Natural killer cell treated with Interleukin-12 subunit alpha and Interleukin-12 subunit beta and Interleukin-15 and Interleukin-18, amount 100 ng/mL, for 72 hours (primary cell): ENCODE measurements around the gene OMA1. TPM values are rescaled to one million over a fixed set of nuclear protein-coding genes. Genes with fewer than 3 reads are reported as not detected.
"Not testable (repeated sequence)": the region's sequence is repeated elsewhere in the genome, so short reads cannot be mapped to it uniquely, and the experiment has no call there.

Source experiments
- ATAC-seq, 2 donors: fragments of 150-1000 bp; cut with Tn5 transposase in 1 of 2; sonication (Bioruptor Pico), chemical (Tn5 transposase) in 1 of 2; 2 replicates each; pipeline ENCODE4 v1.10.0; 2021
- DNase-seq: peaks from one replicate; pipeline ENCODE4 v3.0.0; 2022; ENCODE audit warnings: low spot score
- H3K27ac Mint-ChIP-seq, 2 donors: 1 replicate in 1 of 2; 2 replicates in 1 of 2; pipeline ENCODE4 v1.8.0; 2022; ENCODE audit warnings: mixed read lengths in 2 of 2, mild to moderate bottlenecking in 1 of 2, moderate library complexity in 1 of 2
- H3K27me3 Mint-ChIP-seq, 2 donors: 1 replicate in 1 of 2; 2 replicates in 1 of 2; pipeline ENCODE4 v1.8.0; 2022; ENCODE audit warnings: mixed read lengths in 2 of 2
- H3K36me3 Mint-ChIP-seq: one replicate; pipeline ENCODE4 v1.8.0; 2022; ENCODE audit warnings: mixed read lengths
- H3K4me1 Mint-ChIP-seq, 2 donors: 1 replicate in 1 of 2; 2 replicates in 1 of 2; pipeline ENCODE4 v1.8.0; 2022; ENCODE audit warnings: low read depth in 2 of 2, mixed read lengths in 2 of 2, mild to moderate bottlenecking in 1 of 2
- H3K4me3 Mint-ChIP-seq: one replicate; pipeline ENCODE4 v1.8.0; 2022; ENCODE audit warnings: mixed read lengths
- H3K9me3 Mint-ChIP-seq: 2 replicates; pipeline ENCODE4 v1.8.0; 2022; ENCODE audit warnings: mixed read lengths
- total RNA-seq, 2 donors: library from RNA; stranded (reverse); gene quantifications; one replicate each; pipeline ENCODE4 v1.2.3, GENCODE V29; 2022

Gene OMA1
- total RNA-seq, 2 donors from 2014 or later: 8.7 to 25.9 TPM

DNA sequence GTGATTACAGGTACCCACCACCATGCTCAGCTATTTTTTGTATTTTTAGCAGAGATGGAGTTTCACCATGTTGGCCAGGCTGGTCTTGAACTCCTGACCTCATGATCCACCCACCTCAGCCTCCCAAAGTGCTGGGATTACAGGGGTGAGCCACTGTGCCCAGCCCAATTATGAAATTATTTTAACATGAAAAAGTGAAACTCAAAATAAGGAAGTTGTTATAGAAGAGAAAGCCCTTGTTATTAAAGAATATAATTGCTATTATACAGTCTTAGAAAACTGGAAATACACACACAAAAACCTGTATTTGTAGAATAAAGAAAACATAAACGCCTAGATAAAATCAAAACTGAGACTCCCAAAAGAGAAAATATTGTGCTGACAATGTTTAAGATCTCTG is 14.7 kb downstream of the OMA1 start:
- not testable (repeated sequence) for ATAC-seq, H3K27ac Mint-ChIP-seq, H3K27me3 Mint-ChIP-seq, DNase-seq, H3K9me3 Mint-ChIP-seq, H3K4me3 Mint-ChIP-seq, H3K36me3 Mint-ChIP-seq
- H3K4me1 Mint-ChIP-seq: peaks cover 0 to 18% of the 10 kb centered on the region in 2 donors

DNA sequence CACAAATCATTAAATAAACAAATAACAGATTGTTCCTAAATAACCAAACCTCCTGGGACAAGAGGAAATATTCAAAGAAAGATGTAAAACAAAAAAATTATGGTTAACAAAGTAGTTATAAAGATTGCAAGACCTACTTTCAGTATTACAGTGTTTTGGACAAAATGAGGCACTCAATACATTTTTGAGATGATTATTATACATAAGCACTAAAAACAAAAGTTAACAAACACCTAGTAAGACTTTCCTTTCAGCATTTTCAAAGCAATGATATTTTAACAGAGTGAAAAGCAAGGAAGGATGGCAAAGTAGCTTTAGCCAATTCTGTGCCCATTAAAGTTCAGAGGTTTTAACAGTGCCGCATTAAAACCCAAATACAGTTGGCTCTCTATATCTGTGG is 17.2 kb downstream of the OMA1 start:
- peak overlapping the region; percentile 22 for H3K4me3 Mint-ChIP-seq
- H3K4me1 Mint-ChIP-seq: peaks cover 0 to 23% of the 10 kb centered on the region in 2 donors
- no peaks in the 10 kb centered on the region for H3K27me3 Mint-ChIP-seq
- H3K36me3 Mint-ChIP-seq: peaks cover 8% of the 10 kb centered on the region
- H3K27ac Mint-ChIP-seq: peak overlapping the region in 1 of 2 donors; percentile 33
- ATAC-seq (peak in 1 of 2 donors; percentile 60), DNase-seq (no peak)
- H3K9me3 Mint-ChIP-seq: no peaks in the 10 kb centered on the region

DNA sequence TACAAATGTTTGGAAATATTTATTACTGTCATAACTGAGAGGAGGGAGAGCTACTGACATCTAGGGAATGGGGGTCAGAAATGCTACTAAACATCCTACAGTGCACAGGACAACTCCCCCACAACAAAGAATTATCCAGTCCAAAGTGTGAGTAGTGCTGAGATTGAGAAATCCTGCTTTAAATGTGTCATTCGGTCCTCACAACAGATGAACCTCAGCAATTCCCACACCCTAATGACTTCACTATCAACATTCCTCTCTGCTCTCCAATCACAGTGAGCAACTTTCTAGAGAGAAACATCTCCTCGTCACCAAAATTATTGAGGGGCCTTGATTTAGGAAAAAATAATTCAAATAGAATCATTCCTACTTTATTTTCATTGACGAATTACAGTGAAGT is 18.0 kb downstream of the OMA1 start:
- no peaks in the 10 kb centered on the region for H3K27me3 Mint-ChIP-seq
- H3K4me3 Mint-ChIP-seq: peak overlapping the region; percentile 10
- no peaks in the 10 kb centered on the region for H3K9me3 Mint-ChIP-seq
- DNase-seq (no peak), ATAC-seq (no peak)
- H3K27ac Mint-ChIP-seq: peak overlapping the region in 1 of 2 donors; percentile 33
- H3K36me3 Mint-ChIP-seq: peaks cover 8% of the 10 kb centered on the region
- peaks cover 0 to 26% of the 10 kb centered on the region in 2 donors for H3K4me1 Mint-ChIP-seq

GRCh38 chr1:58524353-58524945 is 22.1 kb downstream of the OMA1 start:
- peak overlapping the region; percentile 48 for H3K4me3 Mint-ChIP-seq
- ATAC-seq: peak; percentile 64 to 93

GRCh38 chr1:58515794-58516401 is 30.6 kb downstream of the OMA1 start:
- no peaks in the 10 kb centered on the region for H3K27me3 Mint-ChIP-seq
- H3K36me3 Mint-ChIP-seq: peaks cover 13% of the 10 kb centered on the region
- H3K4me1 Mint-ChIP-seq: peaks cover 0 to 11% of the 10 kb centered on the region in 2 donors
- ATAC-seq (peak in 1 of 2 donors; percentile 64), DNase-seq (peak; percentile 65)
- H3K27ac Mint-ChIP-seq: peak overlapping the region; percentile 42 to 55
- no peak overlapping the region for H3K4me3 Mint-ChIP-seq
- H3K9me3 Mint-ChIP-seq: no peaks in the 10 kb centered on the region

More at GRCh38 chr1:58524353-58524945, 22.1 kb downstream of the OMA1 start:
- no peaks in the 10 kb centered on the region for H3K9me3 Mint-ChIP-seq
- peaks cover 0 to 21% of the 10 kb centered on the region in 2 donors for H3K4me1 Mint-ChIP-seq
- no peak for DNase-seq
- no peaks in the 10 kb centered on the region for H3K27me3 Mint-ChIP-seq
- peak overlapping the region in 1 of 2 donors; percentile 61 for H3K27ac Mint-ChIP-seq
- peaks cover 10% of the 10 kb centered on the region for H3K36me3 Mint-ChIP-seq

GRCh38 chr1:58513956-58514355 is 32.6 kb downstream of the OMA1 start:
- Mint-ChIP-seq H3K4me1 (peaks cover 0 to 11% of the 10 kb centered on the region in 2 donors), H3K9me3 (no peaks in the 10 kb centered on the region), H3K27me3 (no peaks in the 10 kb centered on the region), H3K27ac (no peak overlapping the region), H3K4me3 (no peak overlapping the region), H3K36me3 (peaks cover 10% of the 10 kb centered on the region)
- DNase-seq: no peak
- ATAC-seq: no peak

DNA sequence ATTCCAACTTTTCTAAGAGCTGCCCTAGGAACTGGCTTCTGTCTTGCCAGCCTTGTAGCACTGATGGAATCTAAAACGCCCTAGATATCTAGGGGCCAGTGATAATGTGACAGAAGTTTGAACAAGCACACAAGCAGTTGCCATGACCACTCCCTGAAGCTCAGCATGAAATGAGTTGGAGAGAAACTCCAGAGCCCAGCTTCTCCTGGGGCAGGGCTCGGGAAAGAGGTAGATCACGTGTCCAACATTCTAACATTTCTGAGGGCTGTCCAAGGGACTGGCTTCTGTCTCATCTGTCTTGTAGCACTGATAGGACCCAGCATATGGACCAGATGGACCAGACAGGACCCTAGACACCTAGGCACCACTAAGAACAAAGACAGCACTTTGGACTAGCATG is 37.9 kb downstream of the OMA1 start:
- Mint-ChIP-seq H3K27ac (peak overlapping the region in 1 of 2 donors; percentile 50), H3K9me3 (no peaks in the 10 kb centered on the region), H3K27me3 (no peaks in the 10 kb centered on the region), H3K4me1 (no peaks in the 10 kb centered on the region), H3K4me3 (no peak overlapping the region), H3K36me3 (peaks cover 10% of the 10 kb centered on the region)
- DNase-seq: no peak
- ATAC-seq: no peak

- H3K36me3 Mint-ChIP-seq: peaks cover 5% of the 10 kb centered on the region
- no peaks in the 10 kb centered on the region for H3K9me3 Mint-ChIP-seq
- peaks cover 0 to 6% of the 10 kb centered on the region in 2 donors for H3K4me1 Mint-ChIP-seq
- no peaks in the 10 kb centered on the region for H3K27me3 Mint-ChIP-seq
- DNase-seq: no peak
- H3K4me3 Mint-ChIP-seq: no peak overlapping the region
- ATAC-seq: no peak
- no peak overlapping the region for H3K27ac Mint-ChIP-seq
Measured at GRCh38 chr1:58505286-58505685, 41.2 kb downstream of the OMA1 start.

DNA sequence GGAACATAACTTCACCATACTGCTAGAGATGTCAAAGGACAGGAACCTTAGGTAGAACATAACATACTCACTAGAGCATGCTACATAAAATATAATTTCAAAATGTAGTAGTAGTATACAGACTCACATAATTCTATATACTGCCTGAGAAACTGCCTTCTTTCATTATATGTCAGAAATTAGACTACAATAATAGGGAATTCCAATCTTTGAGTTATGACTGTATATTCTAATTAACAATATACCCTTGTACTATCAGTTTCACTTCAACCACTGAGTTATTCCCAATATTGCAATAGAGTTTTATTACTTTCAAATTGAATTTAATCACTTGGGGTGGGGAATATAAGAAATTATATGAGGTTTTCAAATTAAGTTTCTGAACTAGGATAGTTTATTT is 44.0 kb downstream of the OMA1 start:
- H3K4me1 Mint-ChIP-seq: peaks cover 0 to 9% of the 10 kb centered on the region in 2 donors
- DNase-seq (no peak), ATAC-seq (peak in 1 of 2 donors; percentile 6)
- no peaks in the 10 kb centered on the region for H3K27me3 Mint-ChIP-seq
- H3K36me3 Mint-ChIP-seq: peaks cover 5% of the 10 kb centered on the region
- no peaks in the 10 kb centered on the region for H3K9me3 Mint-ChIP-seq
- H3K27ac Mint-ChIP-seq: peak overlapping the region in 1 of 2 donors; percentile 59
- no peak overlapping the region for H3K4me3 Mint-ChIP-seq

- no peak for DNase-seq
- ATAC-seq: no peak
- Mint-ChIP-seq H3K4me3 (no peak overlapping the region), H3K9me3 (no peaks in the 10 kb centered on the region), H3K27ac (peak overlapping the region in 1 of 2 donors; percentile 14), H3K36me3 (peaks cover 5% of the 10 kb centered on the region), H3K27me3 (no peaks in the 10 kb centered on the region), H3K4me1 (peaks cover 0 to 9% of the 10 kb centered on the region in 2 donors)
Measured at GRCh38 chr1:58500043-58500442, 46.5 kb downstream of the OMA1 start.

DNA sequence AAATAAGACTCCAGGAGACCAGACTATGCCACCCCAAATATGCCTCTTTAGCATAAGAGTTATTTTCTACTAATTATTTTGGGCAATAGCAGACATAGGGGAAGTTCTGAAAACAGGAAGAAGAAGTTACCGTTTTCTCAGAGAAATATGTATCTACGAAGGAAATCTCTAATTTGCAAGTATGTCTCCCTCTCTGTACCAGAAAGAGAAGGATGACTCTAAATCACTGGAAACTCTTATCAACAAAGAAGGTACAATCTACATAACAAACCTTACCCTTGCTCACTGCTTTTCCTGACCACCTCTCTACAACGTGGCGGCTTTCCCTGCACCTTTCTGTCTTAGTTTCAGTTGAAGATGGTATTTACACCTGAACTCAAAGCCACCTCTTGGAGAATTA is 49.0 kb downstream of the OMA1 start:
- H3K27ac Mint-ChIP-seq: no peak overlapping the region
- peaks cover 2 to 9% of the 10 kb centered on the region in 2 donors for H3K4me1 Mint-ChIP-seq
- no peak overlapping the region for H3K4me3 Mint-ChIP-seq
- H3K9me3 Mint-ChIP-seq: no peaks in the 10 kb centered on the region
- H3K36me3 Mint-ChIP-seq: peaks cover 7% of the 10 kb centered on the region
- H3K27me3 Mint-ChIP-seq: no peaks in the 10 kb centered on the region
- ATAC-seq: no peak
- DNase-seq: no peak

GRCh38 chr1:58496042-58496441 is 50.5 kb downstream of the OMA1 start:
- ATAC-seq (no peak), DNase-seq (no peak)
- no peak overlapping the region for H3K4me3 Mint-ChIP-seq
- H3K27me3 Mint-ChIP-seq: no peaks in the 10 kb centered on the region
- H3K27ac Mint-ChIP-seq: no peak overlapping the region
- peaks cover 9% of the 10 kb centered on the region for H3K36me3 Mint-ChIP-seq
- H3K4me1 Mint-ChIP-seq: peaks cover 8% of the 10 kb centered on the region in 2 donors
- H3K9me3 Mint-ChIP-seq: peaks cover 3% of the 10 kb centered on the region

GRCh38 chr1:58488914-58489313 is 57.6 kb downstream of the OMA1 start:
- H3K4me1 Mint-ChIP-seq: peaks cover 17 to 23% of the 10 kb centered on the region in 2 donors
- H3K27me3 Mint-ChIP-seq, H3K27ac Mint-ChIP-seq, DNase-seq, ATAC-seq, H3K9me3 Mint-ChIP-seq, H3K4me3 Mint-ChIP-seq: not testable (repeated sequence)
- peaks cover 15% of the 10 kb centered on the region for H3K36me3 Mint-ChIP-seq

- peaks cover under 1% of the 10 kb centered on the region for H3K9me3 Mint-ChIP-seq
- H3K27ac Mint-ChIP-seq: no peak overlapping the region
- peak overlapping the region; percentile 16 for H3K4me3 Mint-ChIP-seq
- no peaks in the 10 kb centered on the region for H3K27me3 Mint-ChIP-seq
- ATAC-seq (peak in 1 of 2 donors; percentile 28), DNase-seq (no peak)
- peaks cover 15 to 16% of the 10 kb centered on the region in 2 donors for H3K4me1 Mint-ChIP-seq
- peaks cover 8% of the 10 kb centered on the region for H3K36me3 Mint-ChIP-seq
Measured at GRCh38 chr1:58487002-58487401, 59.5 kb downstream of the OMA1 start.
